Suprapubic skin (tissue), 4 donors: Measurements from ENCODE around the gene KLF6.

Experiments used
- EP300 ChIP-seq: sonication (generic); formaldehyde crosslinking; IDR thresholded peaks from one replicate; pipeline ENCODE4 v1.6.1; 2017; ENCODE audit warnings: antibody characterized with exemption
- POLR2A ChIP-seq, 2 donors: fragments of 450-650 bp; IDR thresholded peaks; one replicate each; pipeline ENCODE4 v1.6.1; 2017; ENCODE audit warnings: antibody characterized with exemption in 2 of 2, mild to moderate bottlenecking in 2 of 2, moderate library complexity in 2 of 2
- POLR2AphosphoS5 ChIP-seq, 3 donors: sonication (generic); formaldehyde crosslinking; IDR thresholded peaks; one replicate each; pipeline ENCODE4 v1.6.1; 2017; ENCODE audit warnings: antibody characterized with exemption in 3 of 3
- TF ChIP-seq, protein P1 (sequence below), 2 donors: fragments of 200-600 bp in 1 of 2; fragments of 450-650 bp in 1 of 2; sonication (generic) in 1 of 2; IDR thresholded peaks; one replicate each; pipeline ENCODE4 v1.5.1; 2016 to 2019; ENCODE audit warnings: antibody characterized with exemption in 2 of 2, mild to moderate bottlenecking in 1 of 2, moderate library complexity in 1 of 2

DNA sequence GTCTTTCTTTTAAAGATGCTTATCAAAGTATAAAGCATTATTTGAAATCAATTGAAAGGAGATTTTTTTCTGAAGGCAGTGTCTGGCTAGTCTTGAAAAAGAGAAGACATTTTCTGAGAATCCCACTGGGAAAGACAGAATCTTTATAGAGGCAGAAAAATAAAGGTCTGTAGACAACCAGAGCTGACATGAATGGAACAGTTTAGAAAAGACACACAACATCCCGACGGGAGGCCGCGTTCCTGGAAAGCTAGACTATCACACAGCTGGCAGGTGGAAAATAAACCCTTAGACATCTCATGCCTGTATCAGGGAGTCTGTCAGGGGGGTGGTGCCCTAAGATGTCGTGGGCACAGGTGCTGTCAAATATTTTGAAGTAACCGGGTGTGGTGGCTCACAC, 48.0 kb upstream of the KLF6 start:
- TF ChIP-seq, protein P1, sequence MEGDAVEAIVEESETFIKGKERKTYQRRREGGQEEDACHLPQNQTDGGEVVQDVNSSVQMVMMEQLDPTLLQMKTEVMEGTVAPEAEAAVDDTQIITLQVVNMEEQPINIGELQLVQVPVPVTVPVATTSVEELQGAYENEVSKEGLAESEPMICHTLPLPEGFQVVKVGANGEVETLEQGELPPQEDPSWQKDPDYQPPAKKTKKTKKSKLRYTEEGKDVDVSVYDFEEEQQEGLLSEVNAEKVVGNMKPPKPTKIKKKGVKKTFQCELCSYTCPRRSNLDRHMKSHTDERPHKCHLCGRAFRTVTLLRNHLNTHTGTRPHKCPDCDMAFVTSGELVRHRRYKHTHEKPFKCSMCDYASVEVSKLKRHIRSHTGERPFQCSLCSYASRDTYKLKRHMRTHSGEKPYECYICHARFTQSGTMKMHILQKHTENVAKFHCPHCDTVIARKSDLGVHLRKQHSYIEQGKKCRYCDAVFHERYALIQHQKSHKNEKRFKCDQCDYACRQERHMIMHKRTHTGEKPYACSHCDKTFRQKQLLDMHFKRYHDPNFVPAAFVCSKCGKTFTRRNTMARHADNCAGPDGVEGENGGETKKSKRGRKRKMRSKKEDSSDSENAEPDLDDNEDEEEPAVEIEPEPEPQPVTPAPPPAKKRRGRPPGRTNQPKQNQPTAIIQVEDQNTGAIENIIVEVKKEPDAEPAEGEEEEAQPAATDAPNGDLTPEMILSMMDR (IDR thresholded peaks at IDR 0.05): no peak
- no peak for TF ChIP-seq POLR2AphosphoS5 (IDR thresholded peaks at IDR 0.05)
- no peak for TF ChIP-seq EP300
- no peak for TF ChIP-seq POLR2A (IDR thresholded peaks at IDR 0.05)
